ENCODE results near the gene WNT7B. TPM values are rescaled to one million over a fixed set of nuclear protein-coding genes. Genes with fewer than 3 reads are reported as not detected.

Gene WNT7B
- total RNA-seq, 1 donor from 2014 or later, result 22.1 TPM

DNA sequence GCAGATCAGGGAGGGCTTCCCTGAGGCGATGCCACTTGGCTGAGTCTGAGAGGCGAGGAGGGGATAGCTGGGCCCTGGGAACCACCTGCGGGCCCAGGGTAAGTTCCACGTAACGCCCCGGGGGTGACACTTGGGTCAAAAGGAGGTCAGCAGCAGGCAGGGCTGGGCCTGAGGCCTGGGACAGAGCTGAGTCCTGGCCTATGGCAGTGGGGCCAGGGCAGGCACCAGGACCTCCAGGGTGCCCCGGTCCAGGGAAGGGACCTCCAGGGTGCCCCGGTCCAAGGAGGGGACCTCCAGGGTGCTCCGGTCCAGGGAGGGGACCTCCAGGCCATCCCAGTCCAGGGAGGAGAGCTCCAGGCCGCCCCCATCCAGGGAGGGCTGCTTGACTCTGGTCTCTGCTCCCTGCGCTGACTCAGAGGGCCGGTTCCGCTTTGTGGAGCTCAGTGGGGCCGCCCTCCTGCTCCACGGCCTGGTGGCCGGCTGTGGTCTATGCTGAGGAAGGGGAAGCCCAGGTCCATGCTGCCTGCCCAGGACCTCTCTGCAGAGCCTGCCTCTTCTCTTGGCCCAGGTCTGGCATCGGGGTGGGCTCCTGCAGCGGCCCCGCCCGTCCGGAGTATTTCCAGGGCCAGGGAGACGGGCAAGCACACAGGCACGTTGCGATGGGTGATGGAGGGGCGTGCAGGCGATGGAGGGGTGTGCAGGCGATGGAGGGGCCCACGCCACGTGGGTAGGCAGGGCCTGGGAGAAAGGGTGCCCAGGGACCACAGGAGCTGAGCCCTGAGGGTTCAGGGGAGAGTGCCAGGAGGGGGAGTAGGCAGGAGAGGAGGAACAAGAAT, 19.5 kb upstream of the WNT7B start:
- DNase-seq (ENCODE audit: low spot score), result no peak

DNA sequence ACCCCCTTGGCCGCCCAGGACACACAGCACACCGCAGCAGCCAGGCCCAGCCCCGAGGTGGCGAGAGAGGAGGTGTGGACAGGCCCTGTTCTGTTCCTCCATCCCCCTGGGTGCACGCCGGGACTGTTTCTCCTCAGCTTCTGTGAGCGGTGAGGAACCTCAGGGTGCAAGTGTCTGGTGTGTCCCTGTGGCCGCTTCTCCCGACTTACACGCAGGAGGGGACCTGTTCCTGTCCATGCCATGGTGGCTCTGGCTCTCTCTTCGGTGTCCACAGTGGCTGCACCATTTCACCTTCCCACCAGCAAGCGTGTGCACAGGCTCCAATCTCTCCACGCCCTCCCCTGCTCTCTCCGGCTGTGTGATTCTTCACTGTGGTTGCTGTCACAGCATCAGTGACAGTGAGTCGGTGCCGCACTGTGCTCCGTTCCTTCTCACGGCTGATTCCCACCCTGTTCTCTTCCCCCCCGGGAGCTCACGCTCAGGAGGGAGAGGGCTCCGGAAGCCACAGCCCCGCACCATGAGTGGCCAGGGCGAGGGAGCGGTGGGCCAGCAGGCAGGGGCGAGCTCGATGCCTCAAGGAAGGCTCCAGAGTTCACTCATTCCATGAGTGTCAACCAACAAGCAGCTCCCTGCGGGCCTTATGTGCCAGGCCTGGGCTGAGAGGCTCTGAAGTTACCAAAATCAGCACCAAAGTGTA, 18.6 kb upstream of the WNT7B start:
- DNase-seq (ENCODE audit: low spot score), result no peak

DNA sequence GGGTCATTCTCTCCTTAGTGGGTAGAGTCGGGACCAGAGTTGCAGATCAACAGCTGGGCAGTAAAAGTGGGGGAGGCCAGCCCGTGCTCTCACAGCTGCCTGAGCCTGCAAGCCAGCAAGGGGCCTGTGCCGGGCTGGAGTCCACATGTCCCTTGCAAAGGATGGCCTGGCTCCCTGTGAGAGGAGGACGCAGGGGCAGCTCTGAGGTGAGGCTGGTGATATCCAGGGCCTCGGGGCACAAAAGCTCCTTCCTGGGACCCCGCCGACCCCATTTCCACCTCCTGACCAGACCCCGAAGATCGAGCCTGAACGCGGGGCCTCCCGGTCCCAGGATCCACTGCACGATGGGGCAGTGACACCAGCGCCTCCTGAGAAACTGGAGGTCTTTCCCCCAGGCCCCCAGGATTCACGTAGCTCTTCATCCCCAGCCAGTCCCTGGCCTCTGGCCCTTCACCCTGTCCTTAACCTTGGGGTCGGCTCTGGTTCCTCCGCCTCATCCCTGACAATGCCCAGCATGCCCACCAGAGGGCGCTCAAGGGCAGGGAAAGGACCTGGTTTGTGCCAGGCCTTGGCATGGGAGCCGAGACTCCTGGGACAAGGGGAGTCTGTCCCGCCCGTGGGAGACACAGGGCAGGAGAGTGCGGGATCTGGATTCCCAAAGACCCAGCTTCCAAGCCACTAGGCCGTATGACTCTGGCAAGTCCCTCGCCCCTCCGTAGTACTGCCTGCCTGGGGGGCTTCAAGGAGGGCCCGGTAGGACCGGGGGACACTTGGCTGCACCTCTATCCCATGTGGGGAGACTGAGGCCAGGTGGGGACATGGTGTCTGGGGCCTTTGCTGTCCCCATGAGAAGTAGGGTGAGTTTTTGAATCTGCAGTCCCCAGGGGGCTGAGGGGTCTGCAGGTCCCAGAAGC, 17.8 kb upstream of the WNT7B start:
- peak; percentile 81 for DNase-seq (ENCODE audit: low spot score)

DNA sequence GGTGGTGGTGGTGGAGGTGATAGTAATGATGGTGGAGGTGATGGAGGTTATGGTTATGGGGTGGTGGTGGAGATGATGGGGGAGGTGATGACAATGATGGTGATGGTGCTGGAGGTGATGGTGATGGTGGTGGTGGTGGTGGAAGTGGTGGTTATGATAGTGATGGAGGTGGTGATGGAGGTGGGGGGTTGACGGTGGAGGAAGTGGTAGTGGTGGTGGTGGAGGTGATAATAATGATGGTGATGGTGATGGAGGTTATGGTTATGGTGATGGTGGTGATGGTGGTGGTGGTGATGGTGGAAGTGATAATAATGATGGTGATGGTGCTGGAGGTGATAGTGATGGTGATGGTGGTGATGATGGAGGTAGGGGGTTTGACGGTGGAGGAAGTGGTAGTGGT, 16.9 kb upstream of the WNT7B start:
- no peak for DNase-seq (ENCODE audit: low spot score)

DNA sequence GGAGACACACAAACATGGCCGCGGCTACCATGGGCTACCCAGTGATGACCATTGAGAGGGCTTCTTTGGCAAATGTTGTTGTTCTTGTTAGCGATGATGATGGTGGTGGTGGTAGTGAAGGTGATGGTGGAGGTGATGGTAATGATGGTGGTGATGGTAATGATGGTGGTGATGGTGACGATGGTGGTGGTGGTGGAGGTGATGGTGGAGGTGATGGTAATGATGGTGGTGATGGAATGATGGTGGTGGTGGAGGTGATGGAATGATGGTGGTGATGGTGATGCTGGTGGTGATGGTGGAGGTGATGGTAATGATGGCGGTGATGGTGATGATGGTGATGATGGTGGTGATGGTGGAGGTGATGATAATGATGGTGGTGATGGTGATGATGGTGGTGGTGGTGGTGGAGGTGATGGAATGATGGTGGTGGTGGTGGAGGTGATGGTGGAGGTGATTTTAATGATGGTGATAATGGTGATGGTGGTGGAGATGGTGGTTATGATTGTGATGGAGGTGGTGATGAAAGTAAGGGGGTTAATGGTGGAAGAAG, 16.3 kb upstream of the WNT7B start:
- no peak for DNase-seq (ENCODE audit: low spot score)

DNA sequence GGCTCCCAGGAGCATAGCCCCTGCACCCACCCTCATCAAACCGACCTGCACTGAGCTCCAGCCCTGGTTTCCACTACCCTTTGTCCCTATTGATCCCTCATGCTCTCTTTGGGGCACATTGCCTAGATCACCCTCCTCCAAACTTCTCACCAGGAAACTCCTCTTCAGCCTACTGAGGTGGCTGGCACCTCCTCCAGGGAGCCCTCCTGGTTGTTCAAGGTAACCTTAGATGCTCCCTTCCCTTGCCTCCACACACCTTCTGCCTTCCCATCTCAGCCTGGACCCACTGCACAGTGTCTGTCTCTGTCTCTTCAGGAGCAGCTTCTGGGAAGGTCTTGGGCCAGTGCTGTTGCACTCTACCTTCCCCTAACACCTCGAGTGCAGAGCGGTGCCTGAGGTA, 15.8 kb upstream of the WNT7B start:
- DNase-seq (ENCODE audit: low spot score), result no peak

DNA sequence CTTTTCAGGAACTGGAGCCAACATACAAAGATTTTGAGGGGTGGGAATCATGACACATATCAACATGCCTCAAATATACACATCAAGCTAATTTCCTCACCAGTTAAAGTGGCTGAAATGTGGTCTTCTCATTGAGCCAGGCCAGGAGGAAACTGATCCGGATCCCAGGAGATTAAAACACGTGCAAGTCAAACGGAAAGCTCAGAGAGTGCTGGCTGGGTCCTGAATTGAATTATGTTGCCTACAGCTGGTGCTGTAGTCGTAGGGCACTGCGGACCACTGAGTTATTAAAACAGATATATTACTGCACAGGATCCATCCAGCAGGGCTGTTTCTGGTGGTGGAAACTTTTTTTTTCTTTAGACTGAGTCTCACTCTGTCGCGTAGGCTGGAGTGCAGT, 14.1 kb upstream of the WNT7B start:
- DNase-seq (ENCODE audit: low spot score), result no peak

DNA sequence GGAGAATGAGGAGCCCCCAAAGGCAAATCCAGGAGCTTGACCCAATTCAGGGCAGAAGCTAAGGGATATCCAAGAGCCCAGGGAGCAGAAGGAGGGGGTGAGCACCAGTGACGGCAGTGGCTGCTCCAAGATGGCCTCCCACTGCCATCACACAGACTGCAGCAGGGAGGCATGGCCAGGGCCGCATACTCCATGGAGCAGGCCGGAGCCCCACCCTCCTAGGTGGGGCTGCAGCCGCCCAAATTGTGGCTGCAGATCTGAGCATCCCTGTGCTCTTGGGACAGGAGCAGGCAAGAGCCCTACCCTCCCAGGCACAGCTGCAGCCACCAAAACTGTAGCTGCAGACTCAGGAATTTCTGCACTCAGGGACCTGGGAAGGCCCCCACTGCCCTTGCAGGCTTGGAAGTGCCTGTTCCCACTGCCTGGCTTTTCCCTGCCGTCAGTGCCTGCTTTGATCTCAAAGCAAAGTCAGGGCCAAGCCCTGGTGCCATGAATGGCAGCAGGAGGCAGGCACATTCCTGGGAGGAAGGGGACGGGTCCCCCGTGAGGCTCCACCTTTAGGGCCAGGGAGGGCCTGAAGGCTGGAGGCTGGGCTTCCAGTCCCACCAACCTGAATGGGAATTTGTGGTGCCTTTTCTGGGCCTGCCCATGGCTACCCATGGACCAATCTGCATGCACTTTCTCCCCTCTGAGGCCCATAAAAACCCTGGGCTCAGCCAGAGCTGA, 10.3 kb upstream of the WNT7B start:
- no peak for DNase-seq (ENCODE audit: low spot score)

DNA sequence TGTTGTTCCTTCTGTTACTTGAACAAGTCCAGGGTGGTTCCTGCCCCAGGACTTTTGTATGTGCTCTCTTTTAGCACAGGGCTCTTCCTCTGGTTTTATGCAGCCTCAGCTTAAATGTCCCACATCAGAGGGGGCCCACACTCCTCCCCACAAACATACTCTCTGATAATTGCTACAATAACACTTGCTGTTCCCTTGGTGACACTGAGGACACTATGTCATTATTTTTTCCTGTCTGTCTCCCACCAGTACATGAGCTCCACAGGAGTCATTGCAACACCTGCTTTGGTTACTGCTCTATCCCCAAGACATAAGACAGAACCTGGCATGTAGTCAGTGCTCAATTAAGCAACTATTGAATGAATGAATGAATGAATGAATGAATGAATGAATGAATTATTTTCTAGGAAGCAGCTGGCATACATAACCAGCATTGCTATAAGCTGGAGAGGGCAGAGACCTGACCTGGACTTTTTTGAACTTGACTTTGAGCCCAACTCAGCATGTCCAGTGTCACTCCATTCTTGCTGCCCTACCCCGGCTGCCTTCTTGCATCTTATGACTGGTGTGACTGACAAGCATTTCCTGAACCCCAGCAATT, 7.5 kb upstream of the WNT7B start:
- no peak for DNase-seq (ENCODE audit: low spot score)

DNA sequence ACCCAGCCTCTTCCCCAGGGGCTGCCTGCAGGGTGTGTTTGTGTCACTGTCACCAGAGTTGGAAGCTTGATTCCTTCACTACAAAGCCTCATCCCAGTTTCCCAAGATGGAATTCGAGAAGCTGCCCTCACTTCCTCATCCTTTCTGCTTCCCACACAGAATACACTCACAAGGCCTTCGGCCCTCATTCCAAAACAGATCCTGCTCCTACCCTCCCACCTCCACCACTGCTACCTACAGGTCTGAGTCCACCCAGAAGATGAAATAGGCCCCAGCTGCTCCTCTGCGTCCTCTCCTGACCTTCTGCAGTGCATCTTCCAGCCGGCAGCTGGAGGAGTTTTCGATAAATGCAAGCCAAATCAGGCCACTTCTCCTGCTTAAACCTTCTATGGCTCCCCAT, 6.8 kb upstream of the WNT7B start:
- no peak for DNase-seq (ENCODE audit: low spot score)

DNA sequence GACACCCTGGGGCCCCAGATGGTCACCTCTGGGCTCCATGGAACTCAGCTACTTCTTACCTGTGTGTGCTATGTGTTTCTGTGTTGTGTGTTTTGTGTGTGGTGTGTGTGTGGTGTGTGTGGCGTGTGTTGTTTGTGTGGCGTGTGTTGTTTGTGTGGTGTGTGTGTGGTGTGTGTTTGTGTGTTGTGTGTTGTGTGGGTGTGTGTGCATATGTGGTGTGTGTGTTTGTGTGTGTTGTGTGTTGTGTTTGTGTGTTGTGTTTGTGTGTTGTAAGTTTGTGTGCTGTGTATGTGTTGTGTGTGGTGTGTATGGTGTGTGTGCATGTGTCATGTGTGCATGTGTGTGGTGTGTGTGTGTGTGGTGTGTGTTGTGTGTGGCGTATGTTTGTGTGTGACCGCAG, 3.8 kb upstream of the WNT7B start:
- DNase-seq (ENCODE audit: low spot score), result no peak

DNA sequence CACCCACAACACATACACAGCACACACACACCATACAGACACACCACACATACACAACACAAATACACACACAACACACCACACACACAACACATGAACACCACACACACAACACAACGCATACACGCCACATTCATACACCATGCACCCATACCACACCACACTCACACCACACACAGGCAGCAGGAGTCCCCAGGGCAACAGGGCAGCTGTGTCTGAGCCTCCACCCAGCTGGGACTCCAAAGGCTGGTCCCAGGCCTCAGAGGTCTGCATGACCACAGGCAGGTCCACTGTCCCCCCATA, 3.3 kb upstream of the WNT7B start:
- DNase-seq (ENCODE audit: low spot score), result no peak

DNA sequence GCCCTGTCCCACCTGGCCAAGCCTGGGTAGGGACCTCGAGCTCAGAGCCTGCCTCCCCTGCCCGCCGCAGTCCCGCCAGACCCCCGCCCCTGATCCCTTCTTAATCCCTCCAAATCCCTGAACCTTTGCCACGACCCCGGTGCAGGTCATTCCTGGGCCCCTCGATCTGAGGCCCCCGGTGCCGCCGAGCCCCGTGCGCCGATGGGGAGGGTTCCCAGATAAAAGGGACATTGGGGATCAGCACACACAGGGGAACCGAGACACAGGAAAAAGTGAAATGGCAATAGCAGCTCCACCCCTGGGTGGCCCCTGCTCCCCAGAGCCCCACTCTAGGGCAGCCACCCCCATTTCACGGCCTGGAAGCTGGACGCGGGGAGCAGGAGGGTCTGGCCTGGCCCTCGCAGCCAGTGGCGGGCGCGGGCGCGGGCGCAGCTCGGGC, 1.3 kb upstream of the WNT7B start:
- no peak for DNase-seq (ENCODE audit: low spot score)

DNA sequence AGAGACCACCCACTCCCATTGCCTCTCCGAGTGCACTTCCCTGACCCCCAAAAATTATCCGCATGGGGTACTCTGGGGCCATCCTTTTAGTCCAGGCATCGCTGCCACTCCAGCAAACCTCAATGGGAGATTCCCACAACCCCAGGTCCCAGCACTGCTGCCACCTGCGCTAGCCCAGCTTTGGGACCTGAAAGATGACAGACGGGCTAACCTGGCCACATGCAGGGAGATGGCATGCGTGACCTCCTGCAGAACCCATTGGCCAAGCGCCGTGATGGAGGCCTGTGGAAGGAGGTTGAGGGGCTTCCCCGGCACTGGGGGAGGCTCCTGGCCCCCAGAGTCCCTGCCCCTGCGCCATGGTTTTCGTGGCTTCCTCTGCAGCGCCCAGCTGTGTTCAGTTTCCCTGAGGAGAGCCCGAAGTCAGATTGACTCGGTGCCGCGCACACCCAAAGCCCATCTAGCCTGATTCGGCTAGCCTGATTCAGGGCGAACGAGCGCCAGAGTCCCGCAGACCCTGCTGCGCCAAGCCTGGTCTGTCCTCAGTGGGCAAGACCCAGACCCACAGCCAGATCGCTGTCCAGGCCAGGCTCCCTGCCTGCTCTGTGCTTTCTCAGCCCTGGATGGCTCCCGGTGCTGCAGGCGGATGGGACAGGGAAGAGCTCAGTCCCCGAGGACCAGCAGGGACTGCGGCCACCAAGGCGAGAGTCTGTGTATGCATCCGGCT, 751 bp upstream of the WNT7B start:
- no peak for DNase-seq (ENCODE audit: low spot score)

DNA sequence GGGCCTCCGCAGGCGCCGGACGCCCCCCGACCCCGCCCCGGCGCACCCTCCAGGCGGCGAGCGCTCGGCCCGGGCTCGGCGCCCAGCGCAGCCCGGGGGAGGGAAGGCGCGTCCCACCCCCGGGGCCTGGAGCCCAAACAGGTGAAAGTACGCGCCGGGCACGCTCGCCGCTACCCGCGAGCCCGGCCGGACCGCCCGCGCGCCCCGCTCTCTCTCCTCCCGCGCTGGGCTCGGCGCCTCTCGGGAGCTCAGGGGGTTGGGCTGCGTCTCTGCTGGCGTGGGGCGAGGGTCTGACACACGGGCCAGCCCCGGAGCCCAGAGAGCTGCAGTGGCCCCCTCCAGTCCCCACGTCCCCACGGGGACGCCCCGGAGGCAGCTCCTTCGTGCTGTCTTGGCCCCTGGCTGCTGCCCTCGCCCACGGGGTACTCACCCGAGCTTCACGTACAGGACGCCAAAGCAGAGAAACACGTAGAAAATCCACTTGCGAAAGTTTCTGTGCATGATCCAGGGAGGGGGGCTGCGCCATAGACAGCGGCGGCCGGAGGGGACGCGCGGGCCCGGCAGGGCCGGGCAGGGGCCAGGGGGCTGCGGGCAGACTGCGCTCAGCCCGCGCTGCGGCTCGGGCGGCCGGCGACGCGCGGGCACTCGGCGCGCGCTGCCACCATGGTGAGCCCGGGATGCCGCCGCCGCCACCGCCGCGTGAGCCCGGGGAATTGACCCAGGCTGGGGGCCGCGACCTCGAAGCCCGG, 534 bp downstream of the WNT7B start:
- DNase-seq (ENCODE audit: low spot score), result no peak

DNA sequence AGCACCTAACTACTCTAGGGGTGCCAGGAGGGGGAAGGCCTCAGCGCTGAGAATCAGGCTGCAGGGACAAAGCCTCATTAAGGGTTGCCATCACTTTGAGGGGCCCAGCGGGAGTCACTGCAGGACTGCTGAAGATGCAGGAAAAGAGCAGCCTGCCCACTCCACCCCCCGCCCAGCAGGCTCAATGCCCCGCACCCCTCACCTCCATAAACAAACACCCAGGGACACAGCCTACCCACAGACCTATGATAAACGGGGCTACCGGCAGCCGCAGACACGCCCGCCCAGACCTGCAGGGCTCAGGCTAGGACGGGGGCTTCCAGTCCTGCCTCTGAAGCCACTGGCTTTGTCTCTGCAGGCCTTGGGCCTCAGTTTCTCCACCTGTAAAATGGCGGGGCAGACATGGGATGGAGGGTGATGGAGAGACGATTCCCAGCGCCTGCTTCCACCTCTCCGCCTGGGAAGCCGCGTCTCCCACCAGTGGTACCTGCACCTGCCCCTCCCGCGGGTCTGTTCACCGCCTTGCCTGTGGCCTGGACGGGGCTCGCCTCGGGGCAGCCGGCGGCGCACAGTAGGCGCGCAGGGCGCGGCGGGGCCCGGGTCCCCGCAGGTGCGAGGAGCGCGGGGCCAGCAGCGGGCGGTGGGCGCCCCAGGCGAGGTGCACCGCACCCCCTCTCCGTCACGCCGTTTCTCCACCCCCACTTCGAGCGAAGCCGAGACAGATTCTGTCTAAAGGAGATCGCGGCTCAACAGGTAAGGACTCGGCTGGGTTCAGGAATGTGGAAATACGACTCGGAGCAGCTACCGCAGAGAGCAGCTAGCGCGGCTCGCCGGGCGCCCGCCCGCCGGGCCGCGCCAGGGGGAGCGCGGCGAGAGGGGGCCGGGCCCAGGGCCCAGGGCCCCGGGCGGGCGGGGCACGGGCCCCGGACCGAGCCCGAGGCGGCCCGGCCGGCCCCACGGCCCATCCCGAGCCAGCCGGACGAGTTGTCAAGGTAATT, 1.5 kb downstream of the WNT7B start:
- peak; percentile 31 for DNase-seq (ENCODE audit: low spot score)

DNA sequence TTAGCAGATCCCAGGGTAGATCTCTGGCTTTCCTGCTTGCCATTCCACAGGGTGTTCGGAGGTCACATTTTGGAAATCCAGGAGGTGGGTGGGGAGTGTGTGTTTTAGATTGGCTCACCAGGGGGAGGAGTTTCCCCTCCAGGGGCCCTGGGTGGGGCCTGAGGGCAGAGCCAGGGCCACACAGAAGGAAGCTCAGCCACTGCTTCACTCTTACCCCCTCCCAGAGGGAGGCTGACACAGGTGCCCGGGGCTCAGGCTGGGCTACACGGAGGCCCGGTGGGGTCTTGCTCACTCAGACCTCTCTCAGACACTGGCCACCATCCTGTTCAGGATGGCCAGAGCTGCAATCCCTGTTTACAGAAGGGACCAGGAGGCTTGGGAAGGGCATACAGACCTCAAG, 2.5 kb downstream of the WNT7B start:
- no peak for DNase-seq (ENCODE audit: low spot score)

DNA sequence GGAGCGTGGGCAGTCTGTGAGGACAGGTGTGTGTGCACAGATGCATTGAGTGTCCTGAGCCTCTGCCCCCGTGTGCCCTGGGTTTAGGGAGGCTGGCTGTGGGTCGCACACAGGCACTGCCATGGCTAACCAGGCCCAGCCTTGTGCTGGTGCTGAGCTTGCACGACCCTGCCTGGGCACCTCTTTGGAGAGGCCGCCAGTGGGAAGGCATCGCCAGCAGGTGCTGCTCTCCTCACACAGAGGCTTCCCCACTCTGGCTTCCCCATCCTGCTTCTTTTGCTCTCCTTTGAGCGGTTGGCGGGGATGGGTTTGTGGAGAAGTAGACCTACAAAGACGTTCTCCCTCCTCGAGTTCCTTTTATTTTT, 4.1 kb downstream of the WNT7B start:
- DNase-seq (ENCODE audit: low spot score), result no peak
